Skeletal muscle tissue (tissue), 4 donors: ENCODE measurements around the gene PPDPF. TPM values are rescaled to one million over a fixed set of nuclear protein-coding genes. Genes with fewer than 3 reads are reported as not detected.
"Not testable (repeated sequence)": the region's sequence is repeated elsewhere in the genome, so short reads cannot be mapped to it uniquely, and the experiment has no call there.

Experiments used
- H3K27ac ChIP-seq: one replicate; pipeline ENCODE4 v1.7.0; 2013; ENCODE audit warnings: mild to moderate bottlenecking, low read depth, low read length, inconsistent platforms
- H3K27me3 ChIP-seq, 3 donors: one replicate each; pipeline ENCODE4 v1.7.0; 2013; ENCODE audit warnings: low read length in 3 of 3; ENCODE audit not compliant: control insufficient read depth in 3 of 3, insufficient read depth in 3 of 3
- H3K36me3 ChIP-seq, 3 donors: one replicate each; pipeline ENCODE4 v1.7.0; 2013; ENCODE audit warnings: low read length in 3 of 3; ENCODE audit not compliant: control insufficient read depth in 3 of 3, insufficient read depth in 3 of 3
- H3K4me1 ChIP-seq, 3 donors: one replicate each; pipeline ENCODE4 v1.7.0; 2013; ENCODE audit warnings: low read length in 3 of 3, mild to moderate bottlenecking in 3 of 3; ENCODE audit not compliant: control insufficient read depth in 3 of 3, insufficient read depth in 3 of 3
- H3K4me3 ChIP-seq, 3 donors: one replicate each; pipeline ENCODE4 v1.7.0; 2013; ENCODE audit warnings: low read length in 3 of 3
- H3K9ac ChIP-seq, 3 donors: one replicate each; pipeline ENCODE4 v1.7.0; 2013; ENCODE audit warnings: low read length in 3 of 3, mild to moderate bottlenecking in 3 of 3, moderate library complexity in 2 of 3, low read depth in 1 of 3
- H3K9me3 ChIP-seq, 3 donors: one replicate each; pipeline ENCODE4 v1.7.0; 2013; ENCODE audit warnings: low read length in 3 of 3; ENCODE audit not compliant: control insufficient read depth in 3 of 3
- total RNA-seq: library from RNA; depleted of rRNA; stranded (reverse); fragments of >200 nt; gene quantifications from one replicate; pipeline ENCODE4 v1.2.3, GENCODE V29; 2014
- donor health status: Osteomylitis.

Gene PPDPF
- total RNA-seq, 1 donor from 2014 or later, result 24.0 TPM

- H3K4me3 ChIP-seq, result no peak overlapping the region
These were observed 34.1 kb downstream of the PPDPF start for GRCh38 chr20:63554361-63555278.

GRCh38 chr20:63555661-63556381 is 35.3 kb downstream of the PPDPF start:
- H3K4me3 ChIP-seq, result no peak overlapping the region
- H3K4me1 ChIP-seq, result no peaks in the 10 kb centered on the region
- no peak overlapping the region for H3K9ac ChIP-seq
- no peak overlapping the region for H3K27ac ChIP-seq
- peaks cover 0 to 1% (median 0%) of the 10 kb centered on the region in 3 donors for H3K36me3 ChIP-seq
- no peaks in the 10 kb centered on the region for H3K9me3 ChIP-seq
- H3K27me3 ChIP-seq, result peaks cover 15 to 31% (median 18%) of the 10 kb centered on the region in 3 donors

More at GRCh38 chr20:63554361-63555278, 34.1 kb downstream of the PPDPF start:
- H3K36me3 ChIP-seq, result no peaks in the 10 kb centered on the region
- H3K9ac ChIP-seq, result peak overlapping the region in 1 of 3 donors; percentile 16
- no peaks in the 10 kb centered on the region for H3K4me1 ChIP-seq
- H3K9me3 ChIP-seq, result no peaks in the 10 kb centered on the region
- no peak overlapping the region for H3K27ac ChIP-seq
- peaks cover 26 to 39% (median 27%) of the 10 kb centered on the region in 3 donors for H3K27me3 ChIP-seq

- H3K9me3 ChIP-seq, result no peaks in the 10 kb centered on the region
- H3K36me3 ChIP-seq, result peaks cover 0 to 6% (median 5%) of the 10 kb centered on the region in 3 donors
- H3K4me1 ChIP-seq, result no peaks in the 10 kb centered on the region
- H3K27me3 ChIP-seq, result peaks cover 12 to 26% (median 12%) of the 10 kb centered on the region in 3 donors
- H3K27ac ChIP-seq, result no peak overlapping the region
- H3K4me3 ChIP-seq, result no peak overlapping the region
- no peak overlapping the region for H3K9ac ChIP-seq
These were observed 36.4 kb downstream of the PPDPF start for GRCh38 chr20:63556873-63557478.

- Histone ChIP-seq H3K9me3 (no peaks in the 10 kb centered on the region), H3K9ac (no peak overlapping the region), H3K27ac (no peak overlapping the region), H3K27me3 (peaks cover 8 to 22% (median 11%) of the 10 kb centered on the region in 3 donors), H3K36me3 (peaks cover 0 to 6% (median 5%) of the 10 kb centered on the region in 3 donors), H3K4me1 (no peaks in the 10 kb centered on the region), H3K4me3 (no peak overlapping the region)
These were observed 36.9 kb downstream of the PPDPF start for GRCh38 chr20:63557481-63557891.

GRCh38 chr20:63558804-63559484 is 38.4 kb downstream of the PPDPF start:
- Histone ChIP-seq H3K4me1 (no peaks in the 10 kb centered on the region), H3K9ac (no peak overlapping the region), H3K9me3 (no peaks in the 10 kb centered on the region), H3K27ac (no peak overlapping the region), H3K4me3 (no peak overlapping the region), H3K36me3 (peaks cover 0 to 9% (median 5%) of the 10 kb centered on the region in 3 donors), H3K27me3 (peaks cover 0 to 15% (median 7%) of the 10 kb centered on the region in 3 donors)

- H3K9me3 ChIP-seq, H3K9ac ChIP-seq, H3K4me1 ChIP-seq, H3K36me3 ChIP-seq, H3K4me3 ChIP-seq, H3K27me3 ChIP-seq, H3K27ac ChIP-seq: not testable (repeated sequence)
These were observed 39.1 kb downstream of the PPDPF start for GRCh38 chr20:63559485-63560332.

- H3K9me3 ChIP-seq, result no peaks in the 10 kb centered on the region
- no peak overlapping the region for H3K9ac ChIP-seq
- H3K27me3 ChIP-seq, result peaks cover 0 to 5% (median 3%) of the 10 kb centered on the region in 3 donors
- H3K4me3 ChIP-seq, result no peak overlapping the region
- H3K4me1 ChIP-seq, result no peaks in the 10 kb centered on the region
- no peak overlapping the region for H3K27ac ChIP-seq
- peaks cover 0 to 10% (median 5%) of the 10 kb centered on the region in 3 donors for H3K36me3 ChIP-seq
These were observed 39.8 kb downstream of the PPDPF start for GRCh38 chr20:63560333-63560805.

- no peak overlapping the region for H3K27ac ChIP-seq
- H3K4me1 ChIP-seq, result no peaks in the 10 kb centered on the region
- no peak overlapping the region for H3K9ac ChIP-seq
- peaks cover 0 to 10% (median 5%) of the 10 kb centered on the region in 3 donors for H3K36me3 ChIP-seq
- no peaks in the 10 kb centered on the region for H3K9me3 ChIP-seq
- no peak overlapping the region for H3K4me3 ChIP-seq
- H3K27me3 ChIP-seq, result no peaks in the 10 kb centered on the region
These were observed 40.5 kb downstream of the PPDPF start for GRCh38 chr20:63560856-63561609.
